ENCODE data around the gene TCEA2. TPM values are rescaled to one million over a fixed set of nuclear protein-coding genes. Genes with fewer than 3 reads are reported as not detected.

The TCEA2 gene
- total and polyA plus RNA-seq, 2 of the 13 experiments (the other 11 are each of a cell fraction or from before 2014, with no cell fraction given), result 28.1 to 33.7 TPM

GRCh38 chr20:64049060-64049877 is 13.7 kb upstream of the TCEA2 start, which contains the start of gene SOX18 (continued):
- peak; percentile 2; the same call in 1 of the 2 replicates for TF ChIP-seq SMC3 (IDR thresholded peaks at IDR 0.05; ENCODE audit: low read length)
- TF ChIP-seq ZNF260 (CRISPR knock-in tag; IDR thresholded peaks at IDR 0.05; ENCODE audit: borderline replicate concordance, low read depth), result no peak
- TF ChIP-seq ZNF562 (CRISPR knock-in tag; IDR thresholded peaks at IDR 0.05; ENCODE audit: borderline replicate concordance), result no peak
- peak; percentile 32; the same call in 1 of the 2 replicates for TF ChIP-seq ZNF777 (CRISPR knock-in tag; IDR thresholded peaks at IDR 0.05)
- no peak for TF ChIP-seq KIAA2018 (CRISPR knock-in tag; IDR thresholded peaks at IDR 0.05; ENCODE audit: borderline replicate concordance)
- TF ChIP-seq YY1 (IDR thresholded peaks at IDR 0.05; ENCODE audit: insufficient read depth, insufficient replicate concordance, low read depth, low read length), result peak; percentile 44
- no peak for TF ChIP-seq PRDM4 (CRISPR knock-in tag; IDR thresholded peaks at IDR 0.05; ENCODE audit: borderline replicate concordance)
- no peak for TF ChIP-seq NFE2L1 (CRISPR knock-in tag; IDR thresholded peaks at IDR 0.05; ENCODE audit: borderline replicate concordance)
- TF ChIP-seq MEF2D (CRISPR knock-in tag; IDR thresholded peaks at IDR 0.05), result no peak
- no peak for TF ChIP-seq GMEB2 (CRISPR knock-in tag; IDR thresholded peaks at IDR 0.05; ENCODE audit: low read depth)
- TF ChIP-seq AGO1 (IDR thresholded peaks at IDR 0.05; ENCODE audit: low read depth, low read length, poor library complexity, severe bottlenecking), result no peak
- TF ChIP-seq MAX (IDR thresholded peaks at IDR 0.05), result peak; percentile 53; the same call in 1 of the 2 replicates
- TF ChIP-seq ZNF576 (CRISPR knock-in tag; IDR thresholded peaks at IDR 0.05), result no peak
- TF ChIP-seq ZMYM2 (CRISPR knock-in tag; IDR thresholded peaks at IDR 0.05), result no peak
- TF ChIP-seq DRAP1 (CRISPR knock-in tag; IDR thresholded peaks at IDR 0.05), result peak; percentile 67
